ENCODE data around the gene ARHGEF1.
"Not testable (repeated sequence)": the region's sequence is repeated elsewhere in the genome, so short reads cannot be mapped to it uniquely, and the experiment has no call there.

ARHGEF1 gene

GRCh38 chr19:41933693-41934426 is 50.9 kb downstream of the ARHGEF1 start:
- DNase-seq, result no peak

- DNase-seq, result peak; percentile 7
Observed at GRCh38 chr19:41934849-41935374, 51.9 kb downstream of the ARHGEF1 start.

GRCh38 chr19:41935760-41936415 is 52.9 kb downstream of the ARHGEF1 start:
- DNase-seq, result no peak

GRCh38 chr19:41936416-41936850 is 53.4 kb downstream of the ARHGEF1 start:
- no peak for DNase-seq

- DNase-seq, result no peak
Observed at GRCh38 chr19:41936961-41937360, 54.0 kb downstream of the ARHGEF1 start.

GRCh38 chr19:41937525-41938468 is 54.8 kb downstream of the ARHGEF1 start:
- DNase-seq, result no peak

GRCh38 chr19:41939209-41939608 is 56.2 kb downstream of the ARHGEF1 start:
- DNase-seq, result not testable (repeated sequence)

- DNase-seq, result no peak
Observed at GRCh38 chr19:41939861-41940730, 57.1 kb downstream of the ARHGEF1 start.

- DNase-seq, result no peak
Observed at GRCh38 chr19:41940731-41941409, 57.9 kb downstream of the ARHGEF1 start.

- no peak for DNase-seq
Observed at GRCh38 chr19:41941410-41942202, 58.6 kb downstream of the ARHGEF1 start.

- no peak for DNase-seq
Observed at GRCh38 chr19:41944336-41944735, 61.4 kb downstream of the ARHGEF1 start.

- DNase-seq, result no peak
Observed at GRCh38 chr19:41945135-41945766, 62.3 kb downstream of the ARHGEF1 start.

- DNase-seq, result no peak
Observed at GRCh38 chr19:41947091-41947490, 64.1 kb downstream of the ARHGEF1 start.

- peak; percentile 54 for DNase-seq
Observed at GRCh38 chr19:41951686-41952172, 68.7 kb downstream of the ARHGEF1 start.

- DNase-seq, result no peak
Observed at GRCh38 chr19:41955521-41955920, 72.5 kb downstream of the ARHGEF1 start.

- no peak for DNase-seq
Observed at GRCh38 chr19:41956621-41957020, 73.6 kb downstream of the ARHGEF1 start.
